A673 (cell line): ENCODE data around the gene NCAN.

Experiments used
- EZH2 ChIP-seq: fragments of 200-600 bp; sonication (generic); IDR thresholded peaks from 2 replicates; pipeline ENCODE4 v1.6.1; 2017; ENCODE audit warnings: borderline replicate concordance, low read depth, mild to moderate bottlenecking, mixed read lengths, antibody characterized with exemption, low read length; ENCODE audit not compliant: poor library complexity, severe bottlenecking
- TF ChIP-seq, protein P1 (sequence below): fragments of 300-800, 200-600 bp; sonication (generic); conservative IDR thresholded peaks from 2 replicates; pipeline ENCODE4 v1.5.1; 2017; ENCODE audit warnings: low read depth, mild to moderate bottlenecking, antibody characterized with exemption, low read length, moderate library complexity, mixed read lengths

DNA sequence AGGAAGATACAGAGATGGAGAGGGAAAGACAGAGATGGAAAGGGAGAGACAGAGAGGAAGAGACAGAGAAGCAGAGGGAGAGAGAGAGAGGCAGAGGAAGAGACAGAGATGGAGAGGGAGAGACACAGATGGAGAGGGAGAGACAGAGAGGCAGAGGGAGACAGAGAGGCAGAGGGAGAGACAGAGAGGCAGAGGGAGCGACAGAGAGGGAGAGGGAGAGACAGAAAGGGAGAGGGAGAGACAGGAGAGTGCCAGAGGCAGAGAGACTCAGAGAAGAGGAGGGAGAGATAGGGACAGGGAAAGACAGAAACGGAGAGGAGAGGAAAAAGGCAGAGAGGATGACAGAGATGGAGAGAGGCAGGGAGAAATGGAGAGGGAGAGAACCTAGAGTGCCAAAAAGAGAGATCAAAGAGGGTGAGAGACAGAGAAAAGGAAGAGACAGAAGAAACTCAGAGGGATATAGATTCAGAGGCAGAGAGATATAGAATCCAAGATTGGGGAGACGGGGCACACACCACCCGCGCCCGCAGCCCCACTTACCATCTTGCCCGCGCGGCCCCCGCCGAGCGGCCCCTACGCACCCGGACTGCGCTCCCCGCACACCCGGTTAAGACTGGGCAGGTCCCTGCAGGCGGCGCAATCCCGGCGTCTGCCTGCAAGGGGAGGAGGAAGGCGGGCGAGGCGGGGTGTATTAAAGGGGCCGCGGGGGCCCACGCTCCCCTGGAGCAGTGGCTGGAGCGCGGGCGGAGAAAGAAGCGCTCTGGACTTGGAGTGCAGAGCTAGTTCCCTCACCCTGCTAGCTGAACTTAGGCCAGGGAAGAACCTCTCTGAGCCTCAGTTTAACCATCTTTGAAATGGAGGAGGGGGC is 50.7 kb downstream of the NCAN start:
- TF ChIP-seq, protein P1, sequence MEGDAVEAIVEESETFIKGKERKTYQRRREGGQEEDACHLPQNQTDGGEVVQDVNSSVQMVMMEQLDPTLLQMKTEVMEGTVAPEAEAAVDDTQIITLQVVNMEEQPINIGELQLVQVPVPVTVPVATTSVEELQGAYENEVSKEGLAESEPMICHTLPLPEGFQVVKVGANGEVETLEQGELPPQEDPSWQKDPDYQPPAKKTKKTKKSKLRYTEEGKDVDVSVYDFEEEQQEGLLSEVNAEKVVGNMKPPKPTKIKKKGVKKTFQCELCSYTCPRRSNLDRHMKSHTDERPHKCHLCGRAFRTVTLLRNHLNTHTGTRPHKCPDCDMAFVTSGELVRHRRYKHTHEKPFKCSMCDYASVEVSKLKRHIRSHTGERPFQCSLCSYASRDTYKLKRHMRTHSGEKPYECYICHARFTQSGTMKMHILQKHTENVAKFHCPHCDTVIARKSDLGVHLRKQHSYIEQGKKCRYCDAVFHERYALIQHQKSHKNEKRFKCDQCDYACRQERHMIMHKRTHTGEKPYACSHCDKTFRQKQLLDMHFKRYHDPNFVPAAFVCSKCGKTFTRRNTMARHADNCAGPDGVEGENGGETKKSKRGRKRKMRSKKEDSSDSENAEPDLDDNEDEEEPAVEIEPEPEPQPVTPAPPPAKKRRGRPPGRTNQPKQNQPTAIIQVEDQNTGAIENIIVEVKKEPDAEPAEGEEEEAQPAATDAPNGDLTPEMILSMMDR = no peak
- TF ChIP-seq EZH2 = no peak
